T-helper 1 cell treated with Interleukin-12 subunit alpha and Interleukin-12 subunit beta and Interleukin-4 antibody, amounts not matched to agents 30 μg/mL and 1 μg/mL, for 36 hours (primary cell): ENCODE results near the gene SIGLEC15.
"Not testable (repeated sequence)": the region's sequence is repeated elsewhere in the genome, so short reads cannot be mapped to it uniquely, and the experiment has no call there.

Experiments used
- H3K27ac Mint-ChIP-seq: one replicate; pipeline ENCODE4 v1.8.0; 2021; ENCODE audit warnings: mild to moderate bottlenecking, mixed read lengths
- H3K27me3 Mint-ChIP-seq: one replicate; pipeline ENCODE4 v1.8.0; 2021; ENCODE audit warnings: low read depth, mixed read lengths
- H3K36me3 Mint-ChIP-seq: one replicate; pipeline ENCODE4 v1.8.0; 2021; ENCODE audit warnings: low read depth, mixed read lengths
- H3K4me1 Mint-ChIP-seq: one replicate; pipeline ENCODE4 v1.8.0; 2021; ENCODE audit warnings: low read depth, mixed read lengths
- H3K4me3 Mint-ChIP-seq: one replicate; pipeline ENCODE4 v1.8.0; 2021; ENCODE audit warnings: mild to moderate bottlenecking, moderate library complexity, mixed read lengths
- H3K9me3 Mint-ChIP-seq: one replicate; pipeline ENCODE4 v1.8.0; 2021; ENCODE audit warnings: mixed read lengths

Gene SIGLEC15

GRCh38 chr18:45802814-45803492 is 22.5 kb upstream of the SIGLEC15 start:
- Mint-ChIP-seq H3K27ac (no peak overlapping the region), H3K9me3 (peaks cover 21% of the 10 kb centered on the region), H3K27me3 (peaks cover 7% of the 10 kb centered on the region), H3K36me3 (peaks cover 3% of the 10 kb centered on the region), H3K4me3 (no peak overlapping the region), H3K4me1 (no peaks in the 10 kb centered on the region)

GRCh38 chr18:45805551-45805950 is 19.9 kb upstream of the SIGLEC15 start:
- Mint-ChIP-seq H3K27ac (no peak overlapping the region), H3K4me3 (no peak overlapping the region), H3K9me3 (peaks cover 25% of the 10 kb centered on the region), H3K36me3 (peaks cover 4% of the 10 kb centered on the region), H3K27me3 (peaks cover 3% of the 10 kb centered on the region), H3K4me1 (peaks cover 2% of the 10 kb centered on the region)

- Mint-ChIP-seq H3K4me3 (no peak overlapping the region), H3K27ac (no peak overlapping the region), H3K4me1 (peaks cover 2% of the 10 kb centered on the region), H3K27me3 (peaks cover 3% of the 10 kb centered on the region), H3K9me3 (peaks cover 25% of the 10 kb centered on the region), H3K36me3 (peaks cover 4% of the 10 kb centered on the region)
These were observed 19.2 kb upstream of the SIGLEC15 start for GRCh38 chr18:45806226-45806625.

- H3K36me3 Mint-ChIP-seq, H3K27ac Mint-ChIP-seq, H3K4me3 Mint-ChIP-seq, H3K27me3 Mint-ChIP-seq, H3K4me1 Mint-ChIP-seq: not testable (repeated sequence)
- H3K9me3 Mint-ChIP-seq = peaks cover 25% of the 10 kb centered on the region
These were observed 18.3 kb upstream of the SIGLEC15 start for GRCh38 chr18:45807144-45807543.

GRCh38 chr18:45814733-45815132 is 10.7 kb upstream of the SIGLEC15 start:
- not testable (repeated sequence) for H3K4me3 Mint-ChIP-seq, H3K27me3 Mint-ChIP-seq
- H3K9me3 Mint-ChIP-seq = peaks cover 21% of the 10 kb centered on the region

GRCh38 chr18:45817543-45817942 is 7.9 kb upstream of the SIGLEC15 start:
- Mint-ChIP-seq H3K27me3 (peaks cover 16% of the 10 kb centered on the region), H3K27ac (no peak overlapping the region), H3K36me3 (no peaks in the 10 kb centered on the region), H3K4me3 (no peak overlapping the region), H3K4me1 (no peaks in the 10 kb centered on the region), H3K9me3 (peaks cover 17% of the 10 kb centered on the region)

More at GRCh38 chr18:45814733-45815132, 10.7 kb upstream of the SIGLEC15 start:
- H3K4me1 Mint-ChIP-seq, H3K27ac Mint-ChIP-seq, H3K36me3 Mint-ChIP-seq: not testable (repeated sequence)

- Mint-ChIP-seq H3K9me3 (peaks cover 17% of the 10 kb centered on the region), H3K27me3 (peaks cover 16% of the 10 kb centered on the region)
- H3K27ac Mint-ChIP-seq, H3K4me1 Mint-ChIP-seq, H3K4me3 Mint-ChIP-seq, H3K36me3 Mint-ChIP-seq: not testable (repeated sequence)
These were observed 6.7 kb upstream of the SIGLEC15 start for GRCh38 chr18:45818765-45819164.

GRCh38 chr18:45820106-45820745 is 5.2 kb upstream of the SIGLEC15 start:
- Mint-ChIP-seq H3K36me3 (no peaks in the 10 kb centered on the region), H3K4me3 (no peak overlapping the region), H3K27me3 (peaks cover 23% of the 10 kb centered on the region), H3K9me3 (peaks cover 13% of the 10 kb centered on the region), H3K4me1 (no peaks in the 10 kb centered on the region), H3K27ac (no peak overlapping the region)

- Mint-ChIP-seq H3K4me3 (no peak overlapping the region), H3K9me3 (peaks cover 9% of the 10 kb centered on the region), H3K27ac (no peak overlapping the region), H3K27me3 (peaks cover 26% of the 10 kb centered on the region), H3K4me1 (peaks cover 3% of the 10 kb centered on the region), H3K36me3 (no peaks in the 10 kb centered on the region)
These were observed 4.4 kb upstream of the SIGLEC15 start for GRCh38 chr18:45821026-45821425.

- Mint-ChIP-seq H3K27ac (no peak overlapping the region), H3K27me3 (peaks cover 23% of the 10 kb centered on the region), H3K9me3 (peaks cover 2% of the 10 kb centered on the region), H3K4me1 (peaks cover 3% of the 10 kb centered on the region), H3K36me3 (no peaks in the 10 kb centered on the region), H3K4me3 (no peak overlapping the region)
These were observed 3.8 kb upstream of the SIGLEC15 start for GRCh38 chr18:45821711-45822110.

GRCh38 chr18:45826084-45826483 is 609 bp downstream of the SIGLEC15 start:
- Mint-ChIP-seq H3K27me3 (peaks cover 23% of the 10 kb centered on the region), H3K4me3 (no peak overlapping the region), H3K4me1 (peaks cover 6% of the 10 kb centered on the region), H3K9me3 (no peaks in the 10 kb centered on the region), H3K27ac (no peak overlapping the region), H3K36me3 (no peaks in the 10 kb centered on the region)

- H3K9me3 Mint-ChIP-seq, H3K27ac Mint-ChIP-seq, H3K36me3 Mint-ChIP-seq, H3K4me3 Mint-ChIP-seq, H3K4me1 Mint-ChIP-seq: not testable (repeated sequence)
- peaks cover 16% of the 10 kb centered on the region for H3K27me3 Mint-ChIP-seq
These were observed 1.2 kb downstream of the SIGLEC15 start for GRCh38 chr18:45826716-45827115.

- Mint-ChIP-seq H3K27ac (no peak overlapping the region), H3K4me1 (peaks cover 6% of the 10 kb centered on the region), H3K4me3 (no peak overlapping the region), H3K36me3 (no peaks in the 10 kb centered on the region), H3K27me3 (peaks cover 17% of the 10 kb centered on the region), H3K9me3 (no peaks in the 10 kb centered on the region)
These were observed 3.7 kb downstream of the SIGLEC15 start for GRCh38 chr18:45828917-45829811.

- no peaks in the 10 kb centered on the region for H3K9me3 Mint-ChIP-seq
- peaks cover 15% of the 10 kb centered on the region for H3K27me3 Mint-ChIP-seq
- no peak overlapping the region for H3K4me3 Mint-ChIP-seq
- H3K36me3 Mint-ChIP-seq = no peaks in the 10 kb centered on the region
- peaks cover 6% of the 10 kb centered on the region for H3K4me1 Mint-ChIP-seq
- no peak overlapping the region for H3K27ac Mint-ChIP-seq
These were observed 4.4 kb downstream of the SIGLEC15 start for GRCh38 chr18:45829855-45830254.

GRCh38 chr18:45830917-45831316 is 5.4 kb downstream of the SIGLEC15 start:
- Mint-ChIP-seq H3K4me3 (no peak overlapping the region), H3K4me1 (peaks cover 4% of the 10 kb centered on the region), H3K36me3 (no peaks in the 10 kb centered on the region), H3K27me3 (peaks cover 24% of the 10 kb centered on the region), H3K27ac (no peak overlapping the region), H3K9me3 (no peaks in the 10 kb centered on the region)
